Stimulated activated CD8-positive, alpha-beta memory T cell treated with anti-CD3 and anti-CD28 coated beads, Interleukin-4, amount 100 ng/mL, for 24 hours (primary cell): ENCODE measurements around the gene BEAN1.
"Not testable (repeated sequence)": the region's sequence is repeated elsewhere in the genome, so short reads cannot be mapped to it uniquely, and the experiment has no call there.

Source experiments
- DNase-seq: peaks from one replicate; pipeline ENCODE4 v3.0.0-alpha.2; 2020; ENCODE audit warnings: low read depth

Gene BEAN1

GRCh38 chr16:66508914-66509496, 81.9 kb downstream of the BEAN1 start:
- no peak for DNase-seq

- no peak for DNase-seq
Observed at GRCh38 chr16:66509576-66509975, 82.5 kb downstream of the BEAN1 start.

- DNase-seq, result no peak
Observed at GRCh38 chr16:66510298-66510697, 83.2 kb downstream of the BEAN1 start.

GRCh38 chr16:66510711-66511601, 83.9 kb downstream of the BEAN1 start:
- no peak for DNase-seq

GRCh38 chr16:66511602-66512271, 84.6 kb downstream of the BEAN1 start:
- DNase-seq, result no peak

GRCh38 chr16:66512272-66513110, 85.4 kb downstream of the BEAN1 start:
- no peak for DNase-seq

GRCh38 chr16:66513111-66513723, 86.1 kb downstream of the BEAN1 start:
- DNase-seq, result no peak

GRCh38 chr16:66514391-66514790, 87.3 kb downstream of the BEAN1 start:
- DNase-seq, result not testable (repeated sequence)

GRCh38 chr16:66514980-66515595, 88.0 kb downstream of the BEAN1 start:
- DNase-seq, result not testable (repeated sequence)

- DNase-seq, result no peak
Observed at GRCh38 chr16:66515596-66516508, 88.8 kb downstream of the BEAN1 start.

- DNase-seq, result no peak
Observed at GRCh38 chr16:66516509-66516807, 89.4 kb downstream of the BEAN1 start.

GRCh38 chr16:66516808-66517585, 89.9 kb downstream of the BEAN1 start:
- peak; percentile 67 for DNase-seq

GRCh38 chr16:66517586-66518263, 90.6 kb downstream of the BEAN1 start:
- DNase-seq, result no peak

- DNase-seq, result no peak
Observed at GRCh38 chr16:66519482-66520373, 92.6 kb downstream of the BEAN1 start.

- no peak for DNase-seq
Observed at GRCh38 chr16:66520406-66521170, 93.5 kb downstream of the BEAN1 start.

GRCh38 chr16:66521252-66521713, 94.2 kb downstream of the BEAN1 start:
- no peak for DNase-seq
